ENCODE measurements around the gene CLPTM1. TPM values are rescaled to one million over a fixed set of nuclear protein-coding genes. Genes with fewer than 3 reads are reported as not detected.

CLPTM1 gene
- total and polyA plus RNA-seq, 2 of the 8 experiments (the other 6 are each of a cell fraction or from before 2014, with no cell fraction given) = 84.8 to 108 TPM

DNA sequence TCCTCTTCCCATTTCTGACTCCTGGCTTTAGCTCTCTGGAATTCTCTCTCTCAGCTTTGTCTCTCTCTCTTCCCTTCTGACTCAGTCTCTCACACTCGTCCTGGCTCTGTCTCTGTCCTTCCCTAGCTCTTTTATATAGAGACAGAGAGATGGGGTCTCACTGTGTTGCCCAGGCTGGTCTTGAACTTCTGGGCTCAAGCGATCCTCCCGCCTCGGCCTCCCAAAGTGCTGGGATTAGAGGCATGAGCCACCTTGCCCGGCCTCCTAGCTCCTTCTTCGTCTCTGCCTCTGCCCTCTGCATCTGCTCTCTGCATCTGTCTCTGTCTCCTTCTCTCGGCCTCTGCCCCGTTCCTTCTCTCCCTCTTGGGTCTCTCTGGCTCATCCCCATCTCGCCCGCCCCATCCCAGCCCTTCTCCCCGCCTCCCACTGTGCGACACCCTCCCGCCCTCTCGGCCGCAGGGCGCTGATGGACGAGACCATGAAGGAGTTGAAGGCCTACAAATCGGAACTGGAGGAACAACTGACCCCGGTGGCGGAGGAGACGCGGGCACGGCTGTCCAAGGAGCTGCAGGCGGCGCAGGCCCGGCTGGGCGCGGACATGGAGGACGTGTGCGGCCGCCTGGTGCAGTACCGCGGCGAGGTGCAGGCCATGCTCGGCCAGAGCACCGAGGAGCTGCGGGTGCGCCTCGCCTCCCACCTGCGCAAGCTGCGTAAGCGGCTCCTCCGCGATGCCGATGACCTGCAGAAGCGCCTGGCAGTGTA is 46.9 kb upstream of the CLPTM1 start:
- Histone ChIP-seq H2AK5ac (ENCODE audit: low read depth, low read length) (no peak overlapping the region), H3K9me3 (ENCODE audit: insufficient read depth in 2 of 2, low read depth in 1 of 2, low read length in 1 of 2) (no peaks in the 10 kb centered on the region), H2BK20ac (ENCODE audit: low read length) (no peak overlapping the region), H4K8ac (ENCODE audit: extremely low read depth, insufficient read depth, low read length) (no peak overlapping the region; the same call in 1 of the 2 replicates), H2BK15ac (ENCODE audit: low read length) (no peak overlapping the region), H2AFZ (ENCODE audit: low read length) (no peak overlapping the region), H3K4me3 (ENCODE audit: extremely low read depth in 1 of 4, insufficient read depth in 2 of 4, low read depth in 3 of 4, low read length in 4 of 4) (no peak overlapping the region), H3K27me3 (replicated peaks in 1 of 4; ENCODE audit: control insufficient read depth in 3 of 4, extremely low read depth in 1 of 4, insufficient read depth in 3 of 4, low read length in 3 of 4) (no peaks in the 10 kb centered on the region), H3K4me1 (replicated peaks in 1 of 4; ENCODE audit: control insufficient read depth in 3 of 4, insufficient read depth in 4 of 4, low read length in 3 of 4) (peaks cover 0 to 14% (median 8%) of the 10 kb centered on the region in 4 experiments; a peak in 6 of 7 replicates), H3K79me1 (ENCODE audit: low read depth, low read length) (no peaks in the 10 kb centered on the region; the same call in 1 of the 2 replicates), H3K9ac (replicated peaks in 1 of 4; ENCODE audit: extremely low read depth in 1 of 4, low read depth in 3 of 4, low read length in 3 of 4) (no peak overlapping the region), H3K18ac (ENCODE audit: extremely low read depth, low read length) (no peak overlapping the region), H3K79me2 (ENCODE audit: control insufficient read depth in 1 of 2, insufficient read depth in 2 of 2, low read length in 2 of 2) (peaks cover 0 to 11% of the 10 kb centered on the region in 2 experiments; a peak in 1 of 4 replicates), H2BK12ac (ENCODE audit: low read depth, low read length) (no peak overlapping the region), H2BK5ac (ENCODE audit: low read depth, low read length) (no peak overlapping the region), H3K23me2 (ENCODE audit: low read depth, low read length) (peaks cover 3% of the 10 kb centered on the region; the same call in 1 of the 2 replicates), H3K4ac (replicated peaks; ENCODE audit: insufficient read length, low read depth, low read length) (no peak overlapping the region), H3K14ac (ENCODE audit: insufficient read length) (no peak overlapping the region), H3K4me2 (ENCODE audit: insufficient read depth in 1 of 2, low read depth in 2 of 2, low read length in 2 of 2) (no peak overlapping the region), H2BK120ac (replicated peaks; ENCODE audit: low read depth, low read length) (no peak overlapping the region), H4K5ac (ENCODE audit: insufficient read length, low read depth, low read length) (no peak overlapping the region), H4K91ac (replicated peaks; ENCODE audit: insufficient read length, low read length) (no peak overlapping the region), H3K36me3 (ENCODE audit: control insufficient read depth in 2 of 4, insufficient read depth in 4 of 4, low read length in 3 of 4) (peaks cover 9 to 27% (median 19%) of the 10 kb centered on the region in 4 experiments; a peak in 7 of 8 replicates), H3K27ac (ENCODE audit: low read depth, low read length) (no peak overlapping the region), H3K56ac (replicated peaks; ENCODE audit: insufficient read length, low read depth, low read length) (no peak overlapping the region), H4K20me1 (replicated peaks in 1 of 2; ENCODE audit: control insufficient read depth in 1 of 2, insufficient read depth in 2 of 2, low read length in 2 of 2) (peaks cover 0 to 19% of the 10 kb centered on the region in 2 experiments), H3K23ac (ENCODE audit: insufficient read length) (no peak overlapping the region)
- CTCF ChIA-PET (ENCODE audit: partially characterized antibody) = interaction anchor here (0.6 to 15.2 kb wide), 6 partner anchors 16 to 1706 kb away, joined by 3 to 201 read pairs (median 4); partner anchors contain the start of gene CLPTM1
- POLR2A ChIA-PET (ENCODE audit: partially characterized antibody) = interaction anchor here (0.6 to 12.3 kb wide), 9 partner anchors 9 to 61 kb away, joined by 3 to 247 read pairs (median 6); partner anchors contain the start of genes CLPTM1 and TOMM40
- DNase-seq (ENCODE audit: low read depth in 1 of 2, low spot score in 2 of 2) (no peak), FAIRE-seq (no peak)
- 91% methylated on average over 17 of the region's 46 CpGs; no CpG with 5 or more reads in 1 of the 2 experiments for WGBS, 2 experiments (ENCODE audit: extremely low coverage in 1 of 2, insufficient coverage in 1 of 2, insufficient read length in 1 of 2, insufficient replicate concordance in 2 of 2, low coverage in 1 of 2, low lambda C conversion rate in 2 of 2, missing lambda C conversion rate in 1 of 2)
- no peak for TF ChIP-seq SIN3A (conservative IDR thresholded peaks at IDR 0.05 in 1 of 2, IDR thresholded peaks at IDR 0.05 in 1 of 2; ENCODE audit: low read depth in 1 of 2, low read length in 2 of 2)
- no peak for TF ChIP-seq ZNF274 (IDR thresholded peaks at IDR 0.05; ENCODE audit: borderline replicate concordance, extremely low read depth, low read length)
- TF ChIP-seq PHF8 (conservative IDR thresholded peaks at IDR 0.05; ENCODE audit: low read depth, low read length) = no peak
- TF ChIP-seq FOSL1 (IDR thresholded peaks at IDR 0.05; ENCODE audit: insufficient read depth, low read depth, low read length) = no peak
- TF ChIP-seq SAP30 (IDR thresholded peaks at IDR 0.05; ENCODE audit: insufficient read depth, insufficient replicate concordance, low read length) = no peak
- TF ChIP-seq CBX5 (IDR thresholded peaks at IDR 0.05; ENCODE audit: low read depth, low read length) = no peak
- TF ChIP-seq, protein P1, sequence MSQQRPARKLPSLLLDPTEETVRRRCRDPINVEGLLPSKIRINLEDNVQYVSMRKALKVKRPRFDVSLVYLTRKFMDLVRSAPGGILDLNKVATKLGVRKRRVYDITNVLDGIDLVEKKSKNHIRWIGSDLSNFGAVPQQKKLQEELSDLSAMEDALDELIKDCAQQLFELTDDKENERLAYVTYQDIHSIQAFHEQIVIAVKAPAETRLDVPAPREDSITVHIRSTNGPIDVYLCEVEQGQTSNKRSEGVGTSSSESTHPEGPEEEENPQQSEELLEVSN (IDR thresholded peaks at IDR 0.05) = no peak
- no peak for TF ChIP-seq EP300 (IDR thresholded peaks at IDR 0.05; ENCODE audit: borderline replicate concordance in 1 of 2, low read depth in 2 of 2, low read length in 2 of 2)
- TF ChIP-seq NANOG (IDR thresholded peaks at IDR 0.05; ENCODE audit: insufficient read depth, low read depth, low read length, poor library complexity, severe bottlenecking) = no peak
